BJ (cell line): ENCODE data around the gene NDUFB3. TPM values are rescaled to one million over a fixed set of nuclear protein-coding genes. Genes with fewer than 3 reads are reported as not detected.

ENCODE experiments used
- CTCF ChIA-PET: fragments of 350-600 bp; formaldehyde crosslinking; extraction: SDS; loops from one replicate; lab custom pipeline; 2021; ENCODE audit warnings: antibody characterized with exemption, inconsistent platforms; lab: Yijun Ruan, JAX
- POLR2A ChIA-PET: fragments of 300-600 bp; sonication (Branson Sonifier 250); formaldehyde crosslinking; extraction: SDS; loops from one replicate; lab custom pipeline; 2021; ENCODE audit warnings: antibody characterized with exemption; lab: Charles Lee
- DNase-seq: peaks from one replicate; pipeline ENCODE4 v3.0.0-alpha.2; 2011; ENCODE audit warnings: low read depth
- H3K27me3 ChIP-seq: 2 replicates; pipeline ENCODE4 v1.6.0; 2011; ENCODE audit warnings: low read length; ENCODE audit not compliant: control insufficient read depth, insufficient read depth
- H3K36me3 ChIP-seq: 2 replicates; pipeline ENCODE4 v1.5.1; 2011; ENCODE audit warnings: low read length; ENCODE audit not compliant: control insufficient read depth, insufficient read depth
- H3K4me3 ChIP-seq: 2 replicates; pipeline ENCODE4 v1.5.1; 2011; ENCODE audit warnings: low read depth, mild to moderate bottlenecking, control low read depth, low read length
- CTCF ChIP-seq: IDR thresholded peaks from 2 replicates; pipeline ENCODE4 v1.5.1; 2011; ENCODE audit warnings: low read depth, mild to moderate bottlenecking, control low read depth, inconsistent platforms, low read length, moderate library complexity; ENCODE audit not compliant: insufficient read depth
- polyA plus RNA-seq: library from polyadenylated mRNA; depleted of rRNA; stranded (reverse); fragments of >200 nt; gene quantifications from 2 replicates; pipeline ENCODE4 v1.2.3, GENCODE V29; 2011

Gene NDUFB3
- polyA plus RNA-seq, 1 experiment, result 25.2 TPM

- CTCF ChIA-PET, result interaction anchor here (1.0 kb wide), 1 partner anchor 21 kb away, joined by 3 read pairs; no protein-coding TSS in a partner anchor
- Histone ChIP-seq H3K36me3 (no peaks in the 10 kb centered on the region; the same call in 1 of the 2 replicates), H3K4me3 (no peak overlapping the region), H3K27me3 (no peaks in the 10 kb centered on the region)
- POLR2A ChIA-PET, result no interaction called here
- no peak for DNase-seq
- no peak for TF ChIP-seq CTCF
Observed at GRCh38 chr2:201090574-201090973, 18.8 kb downstream of the NDUFB3 start.

GRCh38 chr2:201093573-201093972 is 21.8 kb downstream of the NDUFB3 start:
- ChIA-PET CTCF (no interaction called here), POLR2A (no interaction called here)
- no peak for TF ChIP-seq CTCF
- DNase-seq, result no peak
- Histone ChIP-seq H3K4me3 (no peak overlapping the region), H3K27me3 (no peaks in the 10 kb centered on the region), H3K36me3 (no peaks in the 10 kb centered on the region)

- ChIA-PET CTCF (interaction anchor here (1.3 kb wide), 1 partner anchor 32 kb away, joined by 3 read pairs; no protein-coding TSS in a partner anchor), POLR2A (no interaction called here)
Observed at GRCh38 chr2:201100497-201100896, 28.7 kb downstream of the NDUFB3 start.

GRCh38 chr2:201105759-201106158 is 34.0 kb downstream of the NDUFB3 start:
- POLR2A ChIA-PET, result no interaction called here
- TF ChIP-seq CTCF, result no peak
- CTCF ChIA-PET, result interaction anchor here (1.1 kb wide), 1 partner anchor 11 kb away, joined by 3 read pairs; no protein-coding TSS in a partner anchor
- H3K36me3 ChIP-seq, result no peaks in the 10 kb centered on the region
- H3K4me3 ChIP-seq, result no peak overlapping the region
- no peak for DNase-seq
- H3K27me3 ChIP-seq, result no peaks in the 10 kb centered on the region

More at GRCh38 chr2:201100497-201100896, 28.7 kb downstream of the NDUFB3 start:
- Histone ChIP-seq H3K4me3 (no peak overlapping the region), H3K36me3 (no peaks in the 10 kb centered on the region), H3K27me3 (no peaks in the 10 kb centered on the region)
- no peak for DNase-seq
- no peak for TF ChIP-seq CTCF

GRCh38 chr2:201107624-201108023 is 35.8 kb downstream of the NDUFB3 start:
- Histone ChIP-seq H3K4me3 (no peak overlapping the region), H3K27me3 (no peaks in the 10 kb centered on the region), H3K36me3 (no peaks in the 10 kb centered on the region)
- no peak for DNase-seq
- no peak for TF ChIP-seq CTCF
- ChIA-PET CTCF (interaction anchor here (1.2 to 1.5 kb wide), 2 partner anchors 50 to 204 kb away, joined by 3 read pairs; no protein-coding TSS in a partner anchor), POLR2A (no interaction called here)
